NOMO-1 (cell line): ENCODE data around the gene MZT2B.
"Not testable (repeated sequence)": the region's sequence is repeated elsewhere in the genome, so short reads cannot be mapped to it uniquely, and the experiment has no call there.

Experiments
- DNase-seq, 2 experiments: peaks; one replicate each; lab custom pipeline; 2025; ENCODE audit not compliant: unreplicated experiment in 2 of 2; lab: John Stamatoyannopoulos, UW

MZT2B gene

GRCh38 chr2:130152136-130152815 is 29.8 kb upstream of the MZT2B start:
- DNase-seq, result not testable (repeated sequence)

GRCh38 chr2:130152816-130153595 is 29.1 kb upstream of the MZT2B start:
- no peak for DNase-seq

GRCh38 chr2:130153721-130154422 is 28.2 kb upstream of the MZT2B start:
- not testable (repeated sequence) for DNase-seq

- not testable (repeated sequence) for DNase-seq
Observed at GRCh38 chr2:130154423-130154770, 27.7 kb upstream of the MZT2B start.

GRCh38 chr2:130154773-130155765 is 27.0 kb upstream of the MZT2B start:
- no peak for DNase-seq

- not testable (repeated sequence) for DNase-seq
Observed at GRCh38 chr2:130155956-130156623, 26.0 kb upstream of the MZT2B start.

GRCh38 chr2:130156624-130157004 is 25.4 kb upstream of the MZT2B start:
- no peak for DNase-seq

GRCh38 chr2:130157354-130157753 is 24.7 kb upstream of the MZT2B start:
- DNase-seq, result not testable (repeated sequence)

- DNase-seq, result not testable (repeated sequence)
Observed at GRCh38 chr2:130157825-130158514, 24.1 kb upstream of the MZT2B start.

- no peak for DNase-seq
Observed at GRCh38 chr2:130158631-130159030, 23.4 kb upstream of the MZT2B start.

- not testable (repeated sequence) for DNase-seq
Observed at GRCh38 chr2:130159376-130159775, 22.7 kb upstream of the MZT2B start.

GRCh38 chr2:130160131-130160530 is 21.9 kb upstream of the MZT2B start:
- no peak for DNase-seq

GRCh38 chr2:130160838-130161705 is 21.0 kb upstream of the MZT2B start:
- not testable (repeated sequence) for DNase-seq

GRCh38 chr2:130162486-130162885 is 19.6 kb upstream of the MZT2B start:
- not testable (repeated sequence) for DNase-seq

GRCh38 chr2:130162968-130163367 is 19.1 kb upstream of the MZT2B start:
- no peak for DNase-seq

GRCh38 chr2:130165293-130166016 is 16.6 kb upstream of the MZT2B start:
- no peak for DNase-seq

GRCh38 chr2:130166611-130167010 is 15.5 kb upstream of the MZT2B start:
- DNase-seq, result not testable (repeated sequence)

GRCh38 chr2:130169163-130169562 is 12.9 kb upstream of the MZT2B start:
- not testable (repeated sequence) for DNase-seq
